Left lung (tissue), 10 donors: ENCODE data around the gene HOXA5. TPM values are rescaled to one million over a fixed set of nuclear protein-coding genes. Genes with fewer than 3 reads are reported as not detected.

Source experiments
- ATAC-seq: fragments of 200-7000 bp; cut with Tn5 transposase; one replicate; pipeline ENCODE4 v1.9.1; 2020; ENCODE audit warnings: moderate library complexity
- DNase-seq, 4 donors: peaks; one replicate each; pipeline ENCODE4 v3.0.0-alpha.2; 2013 to 2020
- H3K27ac ChIP-seq, 2 donors: fragments of 200-600 bp; sonication (generic) in 1 of 2; one replicate each; pipeline versions ENCODE4 v1.5.0 to v1.8.0; 2020 to 2021
- H3K27me3 ChIP-seq, 2 donors: fragments of 200-600 bp; sonication (generic) in 1 of 2; one replicate each; pipeline versions ENCODE4 v1.5.0 to v1.8.0; 2020 to 2021
- H3K36me3 ChIP-seq, 2 donors: fragments of 200-600 bp; sonication (generic) in 1 of 2; one replicate each; pipeline versions ENCODE4 v1.5.0 to v1.8.0; 2020 to 2021
- H3K4me1 ChIP-seq, 2 donors: fragments of 200-600 bp; one replicate each; pipeline ENCODE4 v1.8.0; 2021
- H3K4me3 ChIP-seq, 2 donors: fragments of 200-600 bp; sonication (generic) in 1 of 2; one replicate each; pipeline versions ENCODE4 v1.5.0 to v1.8.0; 2020 to 2021; ENCODE audit warnings: mild to moderate bottlenecking in 1 of 2
- H3K9me3 ChIP-seq, 2 donors: fragments of 200-600 bp; sonication (generic) in 1 of 2; one replicate each; pipeline versions ENCODE4 v1.5.0 to v1.8.0; 2020 to 2021
- intact Hi-C, 2 donors: fragments of 100-400 bp; cut with DNase I; formaldehyde crosslinking; loops; one replicate each; pipeline versions ENCODE4 v1.11.2 to v1.14.2; 2022
- polyA plus RNA-seq, 6 donors: library from polyadenylated mRNA; unstranded; fragments of 120-200 nt; gene quantifications; one replicate each; pipeline ENCODE4 v1.2.1, GENCODE V29; 2013; ENCODE audit not compliant: insufficient read length in 6 of 6
- total RNA-seq, 2 donors: library from RNA; stranded (reverse); fragmentation: NEBNext Ultra II Directional; extraction: Animal tissue kit (Norgen Biotek cat#: 25700); gene quantifications; one replicate each; pipeline ENCODE4 v1.2.1, GENCODE V29; 2021
- TF ChIP-seq, protein P1 (sequence below), 2 donors: fragments of 200-600 bp; sonication (generic) in 1 of 2; IDR thresholded peaks; one replicate each; pipeline versions ENCODE4 v1.5.0 to v1.8.0; 2021; ENCODE audit warnings: antibody characterized with exemption in 2 of 2
- donor health status: DM: no; HTN: yes; CAD: no.
- donor health status: DM: no; HTN: no; CAD: no.

HOXA5 gene
- total and polyA plus RNA-seq, 8 donors, result 16.1 to 94.7 (median 86.1) TPM

DNA sequence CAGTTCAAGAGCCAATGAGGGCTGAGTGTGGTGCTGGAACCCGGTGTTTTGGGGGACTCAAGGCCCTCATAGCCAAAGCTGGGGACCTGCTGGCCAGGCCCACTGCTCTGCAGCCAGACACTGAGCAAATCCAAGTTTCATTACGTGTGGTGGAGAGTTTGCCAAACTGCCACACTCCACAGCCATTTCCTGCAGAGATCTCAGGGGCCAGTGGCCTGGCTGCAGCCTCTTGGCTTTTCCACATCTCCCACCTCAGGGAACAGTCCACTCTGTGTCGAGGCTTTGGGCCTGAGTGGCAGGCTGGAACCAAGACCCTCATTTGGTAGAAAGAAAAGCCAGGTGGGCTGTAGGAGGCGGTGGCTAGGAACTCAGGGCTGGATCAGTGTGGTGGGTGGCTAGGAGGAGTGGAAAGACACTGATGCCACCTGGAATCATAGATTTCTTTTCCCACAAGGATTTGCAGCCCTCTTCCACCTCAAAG lies 38.4 kb upstream of the HOXA5 start:
- TF ChIP-seq, protein P1, sequence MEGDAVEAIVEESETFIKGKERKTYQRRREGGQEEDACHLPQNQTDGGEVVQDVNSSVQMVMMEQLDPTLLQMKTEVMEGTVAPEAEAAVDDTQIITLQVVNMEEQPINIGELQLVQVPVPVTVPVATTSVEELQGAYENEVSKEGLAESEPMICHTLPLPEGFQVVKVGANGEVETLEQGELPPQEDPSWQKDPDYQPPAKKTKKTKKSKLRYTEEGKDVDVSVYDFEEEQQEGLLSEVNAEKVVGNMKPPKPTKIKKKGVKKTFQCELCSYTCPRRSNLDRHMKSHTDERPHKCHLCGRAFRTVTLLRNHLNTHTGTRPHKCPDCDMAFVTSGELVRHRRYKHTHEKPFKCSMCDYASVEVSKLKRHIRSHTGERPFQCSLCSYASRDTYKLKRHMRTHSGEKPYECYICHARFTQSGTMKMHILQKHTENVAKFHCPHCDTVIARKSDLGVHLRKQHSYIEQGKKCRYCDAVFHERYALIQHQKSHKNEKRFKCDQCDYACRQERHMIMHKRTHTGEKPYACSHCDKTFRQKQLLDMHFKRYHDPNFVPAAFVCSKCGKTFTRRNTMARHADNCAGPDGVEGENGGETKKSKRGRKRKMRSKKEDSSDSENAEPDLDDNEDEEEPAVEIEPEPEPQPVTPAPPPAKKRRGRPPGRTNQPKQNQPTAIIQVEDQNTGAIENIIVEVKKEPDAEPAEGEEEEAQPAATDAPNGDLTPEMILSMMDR (IDR thresholded peaks at IDR 0.05), result no peak
- H3K4me3 ChIP-seq, result no peak overlapping the region
- H3K4me1 ChIP-seq, result peaks cover 12 to 43% of the 10 kb centered on the region in 2 donors

DNA sequence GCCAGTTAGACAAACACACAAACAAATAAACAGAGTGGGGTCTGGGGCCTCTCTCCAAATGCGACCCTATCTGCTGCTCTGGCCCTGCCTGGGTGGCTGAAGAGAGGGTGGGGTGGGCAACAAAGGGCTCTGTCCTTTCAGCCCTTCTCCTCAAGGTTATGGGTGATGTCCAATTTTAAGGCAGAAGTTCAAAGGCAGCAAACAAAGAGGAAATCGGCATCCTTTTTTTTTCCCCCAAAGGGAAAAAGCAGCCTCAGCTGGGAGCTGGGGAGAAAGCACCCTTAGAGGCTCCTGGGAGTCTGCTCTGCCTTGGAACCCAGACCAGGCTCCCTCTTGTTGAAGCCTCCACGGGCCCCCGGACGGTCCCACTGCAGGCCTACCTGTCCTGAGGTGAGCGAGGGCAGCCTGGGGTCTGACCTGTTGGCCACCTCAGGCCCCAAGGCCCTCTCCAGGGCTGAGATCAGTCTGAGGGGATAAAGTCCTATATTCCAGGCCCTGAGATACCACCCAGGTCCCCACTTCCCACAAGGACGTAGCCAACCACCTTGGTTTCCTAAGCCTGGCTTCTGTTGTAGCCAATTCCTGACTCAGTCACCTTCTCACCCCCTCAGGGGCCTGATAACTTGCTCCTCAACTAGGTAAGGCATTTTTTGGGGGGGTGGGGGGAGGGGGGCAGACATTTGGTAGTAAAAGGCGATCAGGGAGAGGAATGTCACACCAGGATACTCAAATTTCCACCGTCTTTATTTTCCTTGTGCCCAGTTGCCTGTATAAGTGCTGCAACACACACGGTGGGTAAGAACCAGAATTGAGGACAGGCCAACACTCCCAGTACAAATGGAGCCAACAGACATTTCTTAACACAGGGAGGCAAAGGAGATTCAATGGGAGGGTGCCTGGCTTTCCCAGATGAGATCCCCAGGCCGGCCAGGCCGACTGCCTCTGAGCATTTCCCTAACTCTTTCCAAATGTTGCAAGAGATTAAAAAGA lies 37.2 kb upstream of the HOXA5 start:
- Histone ChIP-seq H3K4me1 (peaks cover 12 to 37% of the 10 kb centered on the region in 2 donors), H3K27ac (no peak overlapping the region), H3K36me3 (no peaks in the 10 kb centered on the region), H3K9me3 (no peaks in the 10 kb centered on the region), H3K4me3 (no peak overlapping the region), H3K27me3 (peaks cover 99 to 100% of the 10 kb centered on the region in 2 donors)
- peak in 2 of 4 donors; percentile 22 to 54 for DNase-seq
- TF ChIP-seq, protein P1 (IDR thresholded peaks at IDR 0.05), result no peak
- ATAC-seq, result no peak
- intact Hi-C loops, result no loop called here

More for the DNA sequence above, 38.4 kb upstream of the HOXA5 start:
- no peaks in the 10 kb centered on the region for H3K36me3 ChIP-seq
- H3K9me3 ChIP-seq, result no peaks in the 10 kb centered on the region
- DNase-seq (peak in 2 of 4 donors; percentile 17 to 29), ATAC-seq (no peak)
- intact Hi-C loops, result no loop called here
- H3K27me3 ChIP-seq, result peaks cover 99 to 100% of the 10 kb centered on the region in 2 donors
- no peak overlapping the region for H3K27ac ChIP-seq

DNA sequence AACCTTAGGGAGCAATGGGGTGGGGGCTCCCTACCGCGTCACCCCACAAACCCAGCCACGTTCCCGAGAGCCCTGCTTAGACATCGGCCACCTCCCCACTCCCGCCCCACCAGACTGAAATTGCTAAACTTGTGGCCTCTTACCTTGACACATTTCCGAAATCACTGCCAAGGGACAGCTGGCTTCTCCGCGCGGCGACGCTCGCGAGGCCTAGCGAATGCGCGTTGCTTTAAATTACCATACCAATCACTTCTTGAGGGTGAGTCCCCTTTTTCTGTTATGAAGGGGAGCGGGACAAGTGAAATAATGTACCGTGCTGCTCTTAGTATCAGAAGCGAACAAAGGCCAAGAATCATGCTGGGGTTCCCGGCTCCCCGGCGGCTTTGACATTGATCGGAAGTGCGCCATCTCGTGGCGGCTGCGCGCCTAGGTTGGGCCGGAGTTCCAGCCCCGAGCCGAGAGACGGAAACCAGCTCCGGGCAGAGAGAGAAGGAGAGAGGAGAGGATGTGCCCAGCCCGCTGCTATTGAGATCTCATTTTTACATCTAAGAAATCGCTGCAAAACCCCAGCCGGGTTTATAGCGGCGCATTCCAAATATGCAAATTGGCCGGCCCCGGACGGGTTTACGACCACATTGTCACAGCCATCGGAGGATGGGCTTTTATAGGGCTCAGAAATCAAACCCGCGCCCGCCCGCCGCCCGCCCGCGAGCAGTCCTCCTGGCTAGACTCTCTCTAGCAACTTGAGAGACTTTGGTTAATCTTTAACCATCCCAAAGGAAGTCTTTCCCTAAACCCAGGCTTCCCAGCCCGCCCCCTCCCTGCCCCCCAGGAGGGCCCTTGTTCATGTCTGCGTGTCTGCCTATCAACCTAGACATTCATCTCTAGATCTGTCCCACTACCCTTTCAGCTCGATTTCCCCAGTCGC lies 36.3 kb upstream of the HOXA5 start:
- intact Hi-C loops, result no loop called here
- Histone ChIP-seq H3K27me3 (peaks cover 99 to 100% of the 10 kb centered on the region in 2 donors), H3K36me3 (no peaks in the 10 kb centered on the region), H3K9me3 (no peaks in the 10 kb centered on the region), H3K4me3 (no peak overlapping the region), H3K4me1 (peaks cover 11 to 28% of the 10 kb centered on the region in 2 donors), H3K27ac (no peak overlapping the region)
- peak; percentile 77 for ATAC-seq
- TF ChIP-seq, protein P1 (IDR thresholded peaks at IDR 0.05), result peak; percentile 79 to 81
- peak; percentile 55 to 90 (median 76) for DNase-seq

DNA sequence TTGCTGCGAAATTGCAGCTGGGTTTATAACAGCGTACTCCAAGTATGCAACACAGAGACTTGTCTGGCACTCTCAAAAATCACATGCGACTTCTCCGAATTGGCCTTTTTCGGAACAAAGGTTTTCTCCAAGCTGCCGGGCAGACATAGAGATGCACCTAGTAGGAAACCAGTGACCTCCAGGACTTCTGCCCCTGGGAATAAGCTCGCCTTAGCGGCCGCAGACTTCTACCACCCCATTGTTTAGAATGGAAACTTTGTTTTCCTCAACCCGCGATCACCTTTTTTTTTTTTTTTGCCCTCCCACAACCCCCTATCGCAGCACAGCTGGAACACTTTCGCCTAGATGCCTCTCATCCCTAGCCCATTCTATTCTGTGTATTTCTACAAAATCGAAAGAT lies 35.5 kb upstream of the HOXA5 start:
- H3K27me3 ChIP-seq, result peaks cover 99 to 100% of the 10 kb centered on the region in 2 donors
- H3K4me3 ChIP-seq, result no peak overlapping the region

More for the DNA sequence above, 35.5 kb upstream of the HOXA5 start:
- no peaks in the 10 kb centered on the region for H3K36me3 ChIP-seq
- DNase-seq, result peak in 1 of 4 donors; percentile 17
- peaks cover 8 to 26% of the 10 kb centered on the region in 2 donors for H3K4me1 ChIP-seq
- TF ChIP-seq, protein P1 (IDR thresholded peaks at IDR 0.05), result no peak
- no peaks in the 10 kb centered on the region for H3K9me3 ChIP-seq
- ATAC-seq, result no peak
- intact Hi-C loops, result no loop called here
- H3K27ac ChIP-seq, result no peak overlapping the region
